ENCODE results near the gene HIF3A.
"Not testable (repeated sequence)": the region's sequence is repeated elsewhere in the genome, so short reads cannot be mapped to it uniquely, and the experiment has no call there.

The HIF3A gene

DNA sequence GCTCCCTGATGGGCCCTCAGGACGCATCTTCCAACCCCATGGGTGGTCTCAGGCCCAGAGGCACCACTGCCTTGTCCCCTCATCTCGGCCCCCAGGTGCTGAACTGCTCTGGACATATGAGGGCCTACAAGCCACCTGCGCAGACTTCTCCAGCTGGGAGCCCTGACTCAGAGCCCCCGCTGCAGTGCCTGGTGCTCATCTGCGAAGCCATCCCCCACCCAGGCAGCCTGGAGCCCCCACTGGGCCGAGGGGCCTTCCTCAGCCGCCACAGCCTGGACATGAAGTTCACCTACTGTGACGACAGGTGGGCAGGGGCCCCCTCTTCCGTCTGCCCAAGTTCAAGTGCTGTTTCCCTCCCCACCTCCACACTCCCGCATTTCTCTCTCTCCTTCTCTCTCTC, 12.2 kb downstream of the HIF3A start:
- Histone ChIP-seq H3K36me3 (ENCODE audit: insufficient read depth, low read length) (peaks cover 4% of the 10 kb centered on the region; the same call in 1 of the 2 replicates), H3K27ac (no peak overlapping the region), H3K9ac (ENCODE audit: insufficient read length) (no peak overlapping the region)

DNA sequence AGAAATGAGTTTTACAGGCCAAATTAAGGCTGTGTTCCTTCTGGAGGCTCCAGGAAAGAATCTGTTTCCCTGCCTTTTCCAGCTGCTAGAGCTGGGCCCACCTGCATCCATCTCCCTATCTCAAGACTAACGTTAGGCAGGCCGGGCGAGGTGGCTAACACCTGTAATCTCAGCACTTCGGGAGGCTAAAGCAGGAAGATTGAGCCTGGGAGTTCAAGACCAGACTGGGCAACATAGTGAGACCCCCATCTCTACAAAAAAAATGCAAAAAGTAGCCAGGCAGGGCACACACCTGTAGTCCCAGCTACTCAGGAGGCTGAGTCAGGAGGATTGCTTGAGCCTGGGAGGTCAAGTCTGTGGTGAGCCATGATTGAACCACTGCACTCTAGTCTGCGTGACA, 14.6 kb downstream of the HIF3A start:
- no peak for TF ChIP-seq EZH2 (IDR thresholded peaks at IDR 0.05)
- no peak for TF ChIP-seq POLR2AphosphoS5 (IDR thresholded peaks at IDR 0.05; ENCODE audit: borderline replicate concordance, low read depth, low read length)
- no peak for TF ChIP-seq FOXP2 (optimal IDR thresholded peaks at IDR 0.05; ENCODE audit: control extremely low read depth, extremely low read length, insufficient read depth)
- Histone ChIP-seq H3K36me3 (ENCODE audit: insufficient read depth, low read length) (no peaks in the 10 kb centered on the region; the same call in 1 of the 2 replicates), H3K9ac (ENCODE audit: insufficient read length) (no peak overlapping the region), H3K4me3 (no peak overlapping the region), H3K9me3 (ENCODE audit: low read depth, low read length) (no peaks in the 10 kb centered on the region), H3K27ac (no peak overlapping the region)
- no peak for DNase-seq (ENCODE audit: low read depth, low spot score)

More for the DNA sequence above, 12.2 kb downstream of the HIF3A start:
- TF ChIP-seq FOXP2 (optimal IDR thresholded peaks at IDR 0.05; ENCODE audit: control extremely low read depth, extremely low read length, insufficient read depth) = no peak
- TF ChIP-seq POLR2AphosphoS5 (IDR thresholded peaks at IDR 0.05; ENCODE audit: borderline replicate concordance, low read depth, low read length) = no peak
- no peak for TF ChIP-seq EZH2 (IDR thresholded peaks at IDR 0.05)
- Histone ChIP-seq H3K4me3 (no peak overlapping the region), H3K9me3 (ENCODE audit: low read depth, low read length) (no peaks in the 10 kb centered on the region)
- no peak for DNase-seq (ENCODE audit: low read depth, low spot score)

DNA sequence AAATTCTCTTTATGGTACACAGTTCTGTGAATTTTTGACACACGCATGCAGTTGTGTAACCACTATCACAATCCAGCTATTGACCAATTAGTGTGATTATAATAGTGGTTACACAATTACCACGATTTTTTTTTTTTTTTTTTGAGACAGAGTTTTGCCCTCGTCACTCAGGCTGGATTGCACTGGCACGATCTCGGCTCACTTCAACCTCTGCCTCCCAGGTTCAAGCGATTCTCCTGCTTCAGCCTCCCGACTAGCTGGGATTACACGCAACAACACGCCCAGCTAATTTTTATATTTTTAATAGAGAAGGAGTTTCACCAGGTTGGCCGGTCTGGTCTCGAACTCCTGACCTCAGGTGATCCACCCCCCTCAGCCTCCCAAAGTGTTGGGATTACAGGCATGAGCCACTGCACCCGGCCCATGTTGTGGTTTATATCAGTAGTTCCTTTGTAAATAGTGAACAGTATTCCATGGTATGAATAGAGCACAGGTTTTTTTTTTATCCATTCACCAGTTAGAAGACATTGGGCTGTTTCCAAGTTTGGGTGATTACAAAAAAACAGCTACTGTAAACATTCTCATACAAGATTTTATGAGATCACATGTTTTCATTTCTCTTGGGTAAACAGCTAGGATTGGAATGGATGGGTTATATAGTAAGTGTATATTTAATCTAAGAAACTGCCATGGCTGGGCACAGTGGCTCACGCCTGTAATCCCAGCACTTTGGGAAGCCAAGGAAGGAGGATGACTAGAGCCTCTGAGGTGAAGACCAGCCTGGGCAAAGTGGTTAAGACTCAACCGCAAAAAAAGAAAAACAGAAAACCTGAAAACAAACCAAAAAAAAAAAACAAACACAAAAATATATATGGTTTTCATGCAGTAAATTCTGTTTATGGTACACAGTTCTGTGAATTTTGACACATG, 17.0 kb downstream of the HIF3A start:
- H3K4me3 ChIP-seq; DNase-seq (ENCODE audit: low read depth, low spot score); H3K9ac ChIP-seq (ENCODE audit: insufficient read length); H3K9me3 ChIP-seq (ENCODE audit: low read depth, low read length); H3K27ac ChIP-seq; H3K36me3 ChIP-seq (ENCODE audit: insufficient read depth, low read length): not testable (repeated sequence)

DNA sequence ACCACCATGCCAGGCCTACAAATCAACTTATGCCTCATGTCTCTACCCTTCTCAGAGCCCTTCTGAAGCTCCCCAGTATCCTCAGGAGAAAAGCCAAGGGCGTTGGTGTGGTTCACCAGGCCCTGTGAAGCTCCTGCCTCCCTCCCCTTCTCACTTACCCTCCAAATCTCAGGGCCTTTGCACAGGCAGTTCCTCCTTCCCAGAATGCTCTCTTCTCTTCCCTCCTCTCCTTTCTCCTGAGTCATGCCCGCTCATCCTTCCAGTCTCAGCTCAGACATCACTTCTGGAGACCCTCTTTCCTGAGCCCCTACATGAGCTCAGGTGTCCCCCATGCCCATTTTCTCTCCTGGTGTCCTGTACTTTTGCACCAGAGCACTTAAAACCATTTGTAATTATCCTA, 20.5 kb downstream of the HIF3A start:
- Histone ChIP-seq H3K4me3 (no peak overlapping the region), H3K9me3 (ENCODE audit: low read depth, low read length) (no peaks in the 10 kb centered on the region), H3K27ac (no peak overlapping the region), H3K36me3 (ENCODE audit: insufficient read depth, low read length) (no peaks in the 10 kb centered on the region; the same call in 1 of the 2 replicates), H3K9ac (ENCODE audit: insufficient read length) (no peak overlapping the region)
- DNase-seq (ENCODE audit: low read depth, low spot score) = no peak
- TF ChIP-seq FOXP2 (optimal IDR thresholded peaks at IDR 0.05; ENCODE audit: control extremely low read depth, extremely low read length, insufficient read depth) = no peak
- no peak for TF ChIP-seq POLR2AphosphoS5 (IDR thresholded peaks at IDR 0.05; ENCODE audit: borderline replicate concordance, low read depth, low read length)
- no peak for TF ChIP-seq EZH2 (IDR thresholded peaks at IDR 0.05)

DNA sequence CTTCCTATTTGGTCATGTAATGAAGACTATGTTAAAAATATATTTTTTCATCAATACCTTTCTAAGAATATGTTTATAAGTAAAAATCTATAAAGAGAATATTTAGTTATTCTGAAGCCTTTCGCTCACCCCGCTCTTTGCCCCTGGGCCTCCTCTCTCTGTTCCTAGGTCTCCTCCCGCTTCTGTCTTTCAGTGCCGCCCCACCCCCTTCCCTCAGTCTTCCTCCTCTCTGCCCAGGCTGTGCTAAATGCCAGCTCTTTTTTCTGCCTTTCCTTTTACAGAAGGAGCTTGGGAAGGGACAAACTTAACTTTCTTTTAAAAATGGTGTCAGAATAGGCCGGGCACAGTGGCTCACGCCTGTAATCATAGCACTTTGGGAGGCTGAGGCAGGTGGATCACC, 22.8 kb downstream of the HIF3A start:
- Histone ChIP-seq H3K4me3 (no peak overlapping the region), H3K36me3 (ENCODE audit: insufficient read depth, low read length) (no peaks in the 10 kb centered on the region), H3K27ac (no peak overlapping the region), H3K9me3 (ENCODE audit: low read depth, low read length) (no peaks in the 10 kb centered on the region), H3K9ac (ENCODE audit: insufficient read length) (no peak overlapping the region)
- TF ChIP-seq POLR2AphosphoS5 (IDR thresholded peaks at IDR 0.05; ENCODE audit: borderline replicate concordance, low read depth, low read length) (no peak), FOXP2 (optimal IDR thresholded peaks at IDR 0.05; ENCODE audit: control extremely low read depth, extremely low read length, insufficient read depth) (no peak), EZH2 (IDR thresholded peaks at IDR 0.05) (no peak)
- no peak for DNase-seq (ENCODE audit: low read depth, low spot score)

DNA sequence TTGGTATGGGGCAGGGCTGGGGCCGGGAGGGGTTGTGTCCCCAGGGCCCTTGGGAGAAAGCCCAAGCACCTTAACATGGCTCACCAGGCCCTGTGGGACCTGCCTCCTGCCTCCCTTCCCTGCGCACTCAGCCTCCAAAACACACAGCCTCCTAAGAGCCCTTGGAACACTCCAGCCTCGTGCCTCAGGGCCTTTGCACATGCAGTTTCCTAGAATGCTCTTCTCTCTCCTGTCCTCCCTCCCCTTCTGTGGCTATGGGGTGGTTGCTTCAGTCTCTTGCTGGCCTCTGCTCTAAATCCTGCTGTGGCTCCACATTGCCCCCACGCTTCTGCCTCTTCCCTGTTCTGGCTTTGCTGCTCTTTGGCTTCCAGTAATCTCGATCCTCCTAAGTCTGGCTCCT, 23.7 kb downstream of the HIF3A start:
- Histone ChIP-seq H3K27ac (no peak overlapping the region), H3K9me3 (ENCODE audit: low read depth, low read length) (no peaks in the 10 kb centered on the region), H3K9ac (ENCODE audit: insufficient read length) (no peak overlapping the region), H3K4me3 (no peak overlapping the region), H3K36me3 (ENCODE audit: insufficient read depth, low read length) (peaks cover 3% of the 10 kb centered on the region; the same call in 1 of the 2 replicates)
- DNase-seq (ENCODE audit: low read depth, low spot score) = no peak
- no peak for TF ChIP-seq POLR2AphosphoS5 (IDR thresholded peaks at IDR 0.05; ENCODE audit: borderline replicate concordance, low read depth, low read length)
- no peak for TF ChIP-seq EZH2 (IDR thresholded peaks at IDR 0.05)

DNA sequence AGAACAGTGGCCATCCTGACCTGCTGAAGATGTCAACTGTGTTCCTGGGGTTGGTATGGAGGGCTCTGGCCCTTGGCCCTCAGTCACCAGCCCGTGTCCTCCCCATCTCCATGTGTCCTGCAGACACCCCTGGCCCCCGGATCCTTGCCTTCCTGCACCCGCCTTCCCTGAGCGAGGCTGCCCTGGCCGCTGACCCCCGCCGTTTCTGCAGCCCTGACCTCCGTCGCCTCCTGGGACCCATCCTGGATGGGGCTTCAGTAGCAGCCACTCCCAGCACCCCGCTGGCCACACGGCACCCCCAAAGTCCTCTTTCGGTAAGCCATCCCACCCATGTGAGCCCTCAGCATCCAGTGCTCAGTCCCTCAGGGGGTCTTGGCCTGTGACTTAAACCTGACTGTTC, 24.8 kb downstream of the HIF3A start:
- no peak for DNase-seq (ENCODE audit: low read depth, low spot score)
- peaks cover 14% of the 10 kb centered on the region; the same call in 1 of the 2 replicates for H3K36me3 ChIP-seq (ENCODE audit: insufficient read depth, low read length)
- peaks cover 3% of the 10 kb centered on the region; the same call in 1 of the 2 replicates for H3K9me3 ChIP-seq (ENCODE audit: low read depth, low read length)
- no peak overlapping the region for H3K9ac ChIP-seq (ENCODE audit: insufficient read length)
- H3K27ac ChIP-seq = no peak overlapping the region
- H3K4me3 ChIP-seq = no peak overlapping the region
- no peak for TF ChIP-seq FOXP2 (optimal IDR thresholded peaks at IDR 0.05; ENCODE audit: control extremely low read depth, extremely low read length, insufficient read depth)
- no peak for TF ChIP-seq POLR2AphosphoS5 (IDR thresholded peaks at IDR 0.05; ENCODE audit: borderline replicate concordance, low read depth, low read length)
- no peak for TF ChIP-seq EZH2 (IDR thresholded peaks at IDR 0.05)

DNA sequence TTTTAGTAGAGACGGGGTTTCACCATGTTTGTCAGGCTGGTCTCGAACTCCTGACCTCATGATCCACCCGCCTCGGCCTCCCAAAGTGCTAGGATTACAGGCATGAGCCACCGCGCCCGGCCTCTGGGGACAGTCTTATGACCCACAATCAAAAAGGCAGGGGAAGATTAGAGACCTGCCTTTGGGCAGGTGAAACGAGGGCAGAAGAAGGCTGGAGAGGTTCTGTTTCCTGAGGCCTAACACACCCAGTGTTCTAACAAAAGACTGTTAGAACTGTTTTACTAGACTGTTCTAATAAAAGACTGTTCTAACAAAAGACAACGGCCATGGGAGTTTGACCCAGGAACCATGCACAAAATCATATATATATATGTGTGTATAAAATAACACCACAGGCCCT, 26.4 kb downstream of the HIF3A start:
- not testable (repeated sequence) for H3K9me3 ChIP-seq (ENCODE audit: low read depth, low read length); H3K9ac ChIP-seq (ENCODE audit: insufficient read length); H3K27ac ChIP-seq; H3K4me3 ChIP-seq; DNase-seq (ENCODE audit: low read depth, low spot score)
- peaks cover 24% of the 10 kb centered on the region; the same call in 1 of the 2 replicates for H3K36me3 ChIP-seq (ENCODE audit: insufficient read depth, low read length)

DNA sequence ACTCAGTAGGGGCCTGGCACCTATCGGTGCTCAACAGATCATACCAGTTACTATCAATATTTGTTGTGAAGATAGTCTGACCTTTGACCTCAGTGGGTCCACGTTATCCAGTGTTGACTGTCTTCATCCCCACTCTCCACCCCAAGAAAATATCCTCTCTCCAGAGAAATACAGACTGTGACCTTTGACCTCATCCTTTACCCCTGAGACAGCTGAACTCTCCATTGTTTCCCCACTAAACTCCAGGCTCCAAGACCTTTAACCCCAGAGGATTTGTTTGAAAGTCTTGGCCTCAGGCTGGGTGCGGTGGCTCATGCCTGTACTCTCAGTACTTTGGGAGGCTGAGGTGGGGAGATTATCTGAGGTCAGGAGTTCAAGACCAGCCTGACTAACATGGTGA, 27.4 kb downstream of the HIF3A start:
- Histone ChIP-seq H3K36me3 (ENCODE audit: insufficient read depth, low read length) (peaks cover 25% of the 10 kb centered on the region; the same call in 1 of the 2 replicates), H3K27ac (no peak overlapping the region), H3K4me3 (no peak overlapping the region), H3K9ac (ENCODE audit: insufficient read length) (no peak overlapping the region), H3K9me3 (ENCODE audit: low read depth, low read length) (peaks cover 3% of the 10 kb centered on the region; the same call in 1 of the 2 replicates)
- DNase-seq (ENCODE audit: low read depth, low spot score) = no peak
- no peak for TF ChIP-seq FOXP2 (optimal IDR thresholded peaks at IDR 0.05; ENCODE audit: control extremely low read depth, extremely low read length, insufficient read depth)

All from SK-N-MC (cell line).